ENCODE data around the gene SMIM27. TPM values are rescaled to one million over a fixed set of nuclear protein-coding genes. Genes with fewer than 3 reads are reported as not detected.

The SMIM27 gene
- total and polyA plus RNA-seq, 2 of the 13 experiments (the other 11 are each of a cell fraction or from before 2014, with no cell fraction given) = 17.9 to 19.0 TPM

GRCh38 chr9:32524892-32525708 lies 27.0 kb upstream of the SMIM27 start (continued):
- peak; percentile 27; the same call in 1 of the 2 replicates for TF ChIP-seq ZNF558 (CRISPR knock-in tag; IDR thresholded peaks at IDR 0.05; ENCODE audit: borderline replicate concordance)
- TF ChIP-seq SOX13 (IDR thresholded peaks at IDR 0.05) = no peak
- TF ChIP-seq SOX13 (CRISPR knock-in tag; conservative IDR thresholded peaks at IDR 0.05 in 1 of 2, IDR thresholded peaks at IDR 0.05 in 1 of 2) = no peak; a peak in 2 of 4 replicates

- POLR2A ChIA-PET = interaction anchor here (1.0 to 2.8 kb wide), 12 partner anchors 17 to 499 kb away, joined by 4 to 43 read pairs (median 11); partner anchors contain the start of genes ACO1, DNAJA1, NDUFB6 and SMIM27
- intact Hi-C loops (cut with micrococcal nuclease; ENCODE audit: unreplicated experiment) = loop anchor here (1.0 kb wide), 5 partner anchors 38 to 146 kb away; no protein-coding TSS in a partner anchor
Measured at GRCh38 chr9:32525709-32526030, 26.5 kb upstream of the SMIM27 start.

More at GRCh38 chr9:32525709-32526030, 26.5 kb upstream of the SMIM27 start:
- peak overlapping the region; percentile 80 to 86 (median 82) for H3K4me3 ChIP-seq (replicated peaks in 1 of 3; ENCODE audit: insufficient read depth in 1 of 3, low read depth in 2 of 3, low read length in 3 of 3)
- H2AFZ ChIP-seq (ENCODE audit: low read length) = peak overlapping the region; percentile 70
- peaks cover 39% of the 10 kb centered on the region for H3K4me1 ChIP-seq (ENCODE audit: insufficient read depth, low read length)
- FAIRE-seq (no peak), DNase-seq (ENCODE audit: low spot score) (no peak), ATAC-seq (no peak)
- H4K20me1 ChIP-seq (ENCODE audit: insufficient read depth, low read length) = no peaks in the 10 kb centered on the region
- TF ChIP-seq PTBP1 (IDR thresholded peaks at IDR 0.05; ENCODE audit: low read depth, low read length, poor library complexity, severe bottlenecking) (no peak), ZBTB42 (CRISPR knock-in tag; IDR thresholded peaks at IDR 0.05) (0 out of 2 replicates have a peak, but pooled peaks have one; percentile 16), ZNF577 (CRISPR knock-in tag; IDR thresholded peaks at IDR 0.05; ENCODE audit: borderline replicate concordance, low read depth) (no peak), MZF1 (CRISPR knock-in tag; IDR thresholded peaks at IDR 0.05; ENCODE audit: borderline replicate concordance) (no peak), ZNF432 (CRISPR knock-in tag; IDR thresholded peaks at IDR 0.05; ENCODE audit: borderline replicate concordance) (no peak), YEATS2 (CRISPR knock-in tag; IDR thresholded peaks at IDR 0.05; ENCODE audit: borderline replicate concordance) (no peak), NCOA2 (CRISPR knock-in tag; IDR thresholded peaks at IDR 0.05) (0 out of 2 replicates have a peak, but pooled peaks have one; percentile 3), ZNF512 (CRISPR knock-in tag; IDR thresholded peaks at IDR 0.05) (no peak), HOXA5 (CRISPR knock-in tag; IDR thresholded peaks at IDR 0.05) (0 out of 2 replicates have a peak, but pooled peaks have one; percentile 4), ZNF547 (CRISPR knock-in tag; IDR thresholded peaks at IDR 0.05) (0 out of 2 replicates have a peak, but pooled peaks have one; percentile 12)
- TF ChIP-seq, protein P1, sequence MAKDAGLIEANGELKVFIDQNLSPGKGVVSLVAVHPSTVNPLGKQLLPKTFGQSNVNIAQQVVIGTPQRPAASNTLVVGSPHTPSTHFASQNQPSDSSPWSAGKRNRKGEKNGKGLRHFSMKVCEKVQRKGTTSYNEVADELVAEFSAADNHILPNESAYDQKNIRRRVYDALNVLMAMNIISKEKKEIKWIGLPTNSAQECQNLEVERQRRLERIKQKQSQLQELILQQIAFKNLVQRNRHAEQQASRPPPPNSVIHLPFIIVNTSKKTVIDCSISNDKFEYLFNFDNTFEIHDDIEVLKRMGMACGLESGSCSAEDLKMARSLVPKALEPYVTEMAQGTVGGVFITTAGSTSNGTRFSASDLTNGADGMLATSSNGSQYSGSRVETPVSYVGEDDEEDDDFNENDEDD (CRISPR knock-in tag; IDR thresholded peaks at IDR 0.05; ENCODE audit: borderline replicate concordance) = 0 out of 2 replicates have a peak, but pooled peaks have one; percentile 5
- TF ChIP-seq, protein P2, sequence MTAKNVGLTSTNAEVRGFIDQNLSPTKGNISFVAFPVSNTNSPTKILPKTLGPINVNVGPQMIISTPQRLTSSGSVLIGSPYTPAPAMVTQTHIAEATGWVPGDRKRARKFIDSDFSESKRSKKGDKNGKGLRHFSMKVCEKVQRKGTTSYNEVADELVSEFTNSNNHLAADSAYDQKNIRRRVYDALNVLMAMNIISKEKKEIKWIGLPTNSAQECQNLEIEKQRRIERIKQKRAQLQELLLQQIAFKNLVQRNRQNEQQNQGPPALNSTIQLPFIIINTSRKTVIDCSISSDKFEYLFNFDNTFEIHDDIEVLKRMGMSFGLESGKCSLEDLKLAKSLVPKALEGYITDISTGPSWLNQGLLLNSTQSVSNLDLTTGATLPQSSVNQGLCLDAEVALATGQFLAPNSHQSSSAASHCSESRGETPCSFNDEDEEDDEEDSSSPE (CRISPR knock-in tag; IDR thresholded peaks at IDR 0.05) = 0 out of 2 replicates have a peak, but pooled peaks have one; percentile 4
- H3K4me2 ChIP-seq (ENCODE audit: low read depth, low read length) = peak overlapping the region; percentile 89
- H3K27ac ChIP-seq (ENCODE audit: extremely low read length, insufficient read depth, low read length) = peak overlapping the region; percentile 75
- BruUV-seq (replicated peaks) = no TSS peak
- no peaks in the 10 kb centered on the region for H3K36me3 ChIP-seq (replicated peaks in 1 of 2; ENCODE audit: control insufficient read depth in 1 of 2, insufficient read depth in 2 of 2, low read length in 2 of 2)
- no peaks in the 10 kb centered on the region; a peak in 1 of 5 replicates for H3K27me3 ChIP-seq (ENCODE audit: control insufficient read depth in 1 of 2, insufficient read depth in 2 of 2, low read length in 2 of 2)
- in situ Hi-C loops (cut with HindIII; ENCODE audit: extremely low pct_ligation_motif_present, low pct_unique_long_range_greater_than_20kb) = loop anchor here (5.0 kb wide), 1 partner anchor 143 kb away; the partner anchor contains the start of gene ACO1
- H3K9me3 ChIP-seq (ENCODE audit: low read length) = no peaks in the 10 kb centered on the region
- peaks cover 6% of the 10 kb centered on the region for H3K79me2 ChIP-seq (ENCODE audit: insufficient read depth, low read length)
- H3K9ac ChIP-seq (ENCODE audit: insufficient read depth, low read depth, low read length) = peak overlapping the region; percentile 76
- CTCF ChIA-PET (ENCODE audit: low intra/inter-chr PET ratio, low total read pairs) = interaction anchor here (3.4 kb wide), 1 partner anchor 147 kb away, joined by 33 read pairs; no protein-coding TSS in a partner anchor
- WGBS (ENCODE audit: low lambda C conversion rate) = 0% methylated on average over 4 of the region's 4 CpGs

Data from HepG2 (cell line).